Liver (tissue), 9 donors: ENCODE measurements around the gene IQGAP2. TPM values are rescaled to one million over a fixed set of nuclear protein-coding genes. Genes with fewer than 3 reads are reported as not detected.

Experiments used
- DNase-seq: peaks from one replicate; pipeline ENCODE4 v3.0.0-alpha.2; 2017; ENCODE audit warnings: low spot score
- H3K27ac ChIP-seq, 2 donors: one replicate each; pipeline ENCODE4 v1.7.0; 2013; ENCODE audit warnings: inconsistent platforms in 2 of 2, low read length in 2 of 2, control low read depth in 1 of 2, low read depth in 1 of 2, mild to moderate bottlenecking in 1 of 2
- H3K27me3 ChIP-seq, 4 donors: one replicate each; pipeline versions ENCODE4 v1.6.1 to v1.7.0; 2013; ENCODE audit warnings: low read length in 3 of 4, inconsistent platforms in 1 of 4, mild to moderate bottlenecking in 1 of 4, moderate library complexity in 1 of 4; ENCODE audit not compliant: control insufficient read depth in 4 of 4, insufficient read depth in 4 of 4
- H3K36me3 ChIP-seq, 4 donors: one replicate each; pipeline versions ENCODE4 v1.6.1 to v1.7.0; 2013; ENCODE audit warnings: low read length in 3 of 4, mild to moderate bottlenecking in 3 of 4, low read depth in 1 of 4, moderate library complexity in 1 of 4; ENCODE audit not compliant: control insufficient read depth in 4 of 4, insufficient read depth in 3 of 4
- H3K4me1 ChIP-seq, 4 donors: one replicate each; pipeline versions ENCODE4 v1.6.1 to v1.7.0; 2013; ENCODE audit warnings: low read length in 3 of 4, mild to moderate bottlenecking in 3 of 4, moderate library complexity in 1 of 4; ENCODE audit not compliant: control insufficient read depth in 4 of 4, insufficient read depth in 4 of 4
- H3K4me3 ChIP-seq, 3 donors: one replicate each; pipeline versions ENCODE4 v1.6.1 to v1.7.0; 2013; ENCODE audit warnings: low read length in 3 of 3, control low read depth in 1 of 3, low read depth in 1 of 3, mild to moderate bottlenecking in 1 of 3
- H3K9ac ChIP-seq, 2 donors: one replicate each; pipeline ENCODE4 v1.7.0; 2013; ENCODE audit warnings: low read length in 2 of 2, mild to moderate bottlenecking in 2 of 2, moderate library complexity in 2 of 2, control low read depth in 1 of 2, low read depth in 1 of 2
- H3K9me3 ChIP-seq, 4 donors: one replicate each; pipeline versions ENCODE4 v1.6.1 to v1.7.0; 2013; ENCODE audit warnings: low read length in 3 of 4; ENCODE audit not compliant: control insufficient read depth in 4 of 4
- ATF3 ChIP-seq: IDR thresholded peaks from 2 replicates; pipeline ENCODE4 v1.6.1; 2016; ENCODE audit warnings: antibody characterized with exemption
- CTCF ChIP-seq: fragments of 150-350 bp; IDR thresholded peaks from 2 replicates; pipeline ENCODE4 v1.5.1; 2017; ENCODE audit warnings: improper control_type of control experiment, low read depth, low read length; ENCODE audit not compliant: missing input control
- EGR1 ChIP-seq, 2 donors: IDR thresholded peaks; 2 replicates each; pipeline ENCODE4 v1.6.1; 2016 to 2018; ENCODE audit warnings: antibody characterized with exemption in 2 of 2, low read depth in 2 of 2
- FOXA1 ChIP-seq: IDR thresholded peaks from 2 replicates; pipeline ENCODE4 v1.6.1; 2016; ENCODE audit warnings: antibody characterized with exemption
- FOXA2 ChIP-seq: IDR thresholded peaks from 2 replicates; pipeline ENCODE4 v1.6.1; 2016; ENCODE audit warnings: antibody characterized with exemption
- GABPA ChIP-seq, 2 donors: IDR thresholded peaks in 1 of 2; conservative IDR thresholded peaks in 1 of 2; 2 replicates each; pipeline ENCODE4 v1.6.1; 2016; ENCODE audit warnings: antibody characterized with exemption in 2 of 2, mild to moderate bottlenecking in 1 of 2, moderate library complexity in 1 of 2
- HNF4A ChIP-seq, 2 donors: conservative IDR thresholded peaks; 2 replicates each; pipeline ENCODE4 v1.6.1; 2016; ENCODE audit warnings: antibody characterized with exemption in 2 of 2, mild to moderate bottlenecking in 2 of 2
- HNF4G ChIP-seq: IDR thresholded peaks from 2 replicates; pipeline ENCODE4 v1.6.1; 2016; ENCODE audit warnings: antibody characterized with exemption
- JUND ChIP-seq, 2 donors: IDR thresholded peaks; 2 replicates each; pipeline ENCODE4 v1.6.1; 2016; ENCODE audit warnings: antibody characterized with exemption in 2 of 2
- MAX ChIP-seq: IDR thresholded peaks from 2 replicates; pipeline ENCODE4 v1.6.1; 2016; ENCODE audit warnings: antibody characterized with exemption
- NR2F2 ChIP-seq: IDR thresholded peaks from 2 replicates; pipeline ENCODE4 v1.6.1; 2016; ENCODE audit warnings: antibody characterized with exemption
- RAD21 ChIP-seq, 2 donors: IDR thresholded peaks; 2 replicates each; pipeline ENCODE4 v1.6.1; 2016; ENCODE audit warnings: antibody characterized with exemption in 2 of 2, mild to moderate bottlenecking in 2 of 2
- REST ChIP-seq: IDR thresholded peaks from 2 replicates; pipeline ENCODE4 v1.6.1; 2016; ENCODE audit warnings: antibody characterized with exemption, mild to moderate bottlenecking
- RXRA ChIP-seq, 2 donors: IDR thresholded peaks; 2 replicates each; pipeline ENCODE4 v1.6.1; 2017 to 2018; ENCODE audit warnings: antibody characterized with exemption in 2 of 2, mild to moderate bottlenecking in 1 of 2
- SP1 ChIP-seq: IDR thresholded peaks from 2 replicates; pipeline ENCODE4 v1.6.1; 2018; ENCODE audit warnings: antibody characterized with exemption, mild to moderate bottlenecking
- TAF1 ChIP-seq: conservative IDR thresholded peaks from 2 replicates; pipeline ENCODE4 v1.6.1; 2016; ENCODE audit warnings: antibody characterized with exemption, mild to moderate bottlenecking
- YY1 ChIP-seq: IDR thresholded peaks from 2 replicates; pipeline ENCODE4 v1.6.1; 2016; ENCODE audit warnings: antibody characterized with exemption, mild to moderate bottlenecking
- WGBS: extraction: QIAGEN DNeasy Blood & Tissue Kit; methylation state at CpG from one replicate; pipeline ENCODE4 v1.1.7; 2013; 5-methylcytosine and 5-hydroxymethylcytosine counted together
- polyA plus RNA-seq, 2 donors: library from polyadenylated mRNA; stranded (reverse) in 1 of 2; unstranded in 1 of 2; fragments of 200-250 nt in 1 of 2; fragments of >200 nt in 1 of 2; fragmentation: Nextera tagmentation in 1 of 2; extraction: Ambion mirVana in 1 of 2; gene quantifications; one replicate each; pipeline versions ENCODE4 v1.2.1 to v1.2.3, GENCODE V29; 2013 to 2015
- total RNA-seq, 2 donors: library from RNA; depleted of rRNA; stranded (reverse); fragments of >200 nt; gene quantifications; one replicate each; pipeline ENCODE4 v1.2.3, GENCODE V29; 2014
- TF ChIP-seq, protein P1 (sequence below): IDR thresholded peaks from 2 replicates; pipeline ENCODE4 v1.6.1; 2016; ENCODE audit warnings: antibody characterized with exemption
- donor health status: healthy.
- donor health status: healthy.
- donor health status: healthy.
- donor health status: healthy.
- donor health status: healthy.

The IQGAP2 gene
- total and polyA plus RNA-seq, 4 donors, result 41.5 to 205 (median 102) TPM

DNA sequence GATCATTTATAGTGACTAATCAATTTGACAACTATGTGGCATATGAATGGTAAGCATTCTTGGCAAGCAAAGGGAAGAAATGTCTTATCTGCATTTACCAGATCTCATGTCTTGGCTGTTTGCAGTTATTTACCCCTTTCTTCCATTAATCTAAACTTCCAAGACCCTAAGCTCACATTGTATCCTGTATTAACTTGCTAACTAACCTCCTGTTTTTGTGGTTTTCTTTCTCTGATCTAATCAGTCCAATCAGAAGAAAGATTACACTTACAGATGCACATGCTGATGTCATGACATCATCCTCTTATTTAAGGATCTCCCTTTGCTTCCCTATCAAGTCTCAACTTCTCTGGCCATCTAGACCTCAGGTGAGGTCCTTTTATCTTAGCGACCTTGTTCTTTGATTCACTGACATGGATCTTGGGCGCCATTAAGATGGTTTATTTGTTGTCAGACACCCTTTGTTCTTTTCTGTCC lies 124.6 kb downstream of the IQGAP2 start:
- H3K27ac ChIP-seq, result no peak overlapping the region
- H3K9ac ChIP-seq, result no peak overlapping the region
- no peaks in the 10 kb centered on the region for H3K9me3 ChIP-seq
- H3K27me3 ChIP-seq, result no peaks in the 10 kb centered on the region
- DNase-seq, result no peak
- no peak overlapping the region for H3K4me3 ChIP-seq
- peaks cover 0 to 19% (median 6%) of the 10 kb centered on the region in 4 donors for H3K4me1 ChIP-seq
- TF ChIP-seq YY1, result no peak
- no peak for TF ChIP-seq MAX
- TF ChIP-seq RXRA (IDR thresholded peaks at IDR 0.05), result no peak
- TF ChIP-seq GABPA (IDR thresholded peaks at IDR 0.05 in 1 of 2, conservative IDR thresholded peaks at IDR 0.05 in 1 of 2), result no peak
- no peak for TF ChIP-seq CTCF
- TF ChIP-seq NR2F2, result no peak
- no peak for TF ChIP-seq SP1
- no peak for TF ChIP-seq FOXA2
- TF ChIP-seq FOXA1, result no peak
- TF ChIP-seq JUND (IDR thresholded peaks at IDR 0.05), result no peak
- no peak for TF ChIP-seq EGR1 (IDR thresholded peaks at IDR 0.05; ENCODE audit: low read depth in 2 of 2)
- H3K36me3 ChIP-seq, result no peaks in the 10 kb centered on the region
- WGBS, result 92% methylated on average over 2 of the region's 2 CpGs

- DNase-seq, result no peak
- H3K27me3 ChIP-seq, result no peaks in the 10 kb centered on the region
- peaks cover 0 to 13% (median 0%) of the 10 kb centered on the region in 4 donors for H3K4me1 ChIP-seq
- H3K9ac ChIP-seq, result no peak overlapping the region
- WGBS, result 96% methylated on average over 2 of the region's 2 CpGs
- no peak for TF ChIP-seq HNF4A (conservative IDR thresholded peaks at IDR 0.05)
- no peak for TF ChIP-seq FOXA1
- TF ChIP-seq MAX, result no peak
- TF ChIP-seq REST, result no peak
- no peak for TF ChIP-seq HNF4G
- no peak for TF ChIP-seq FOXA2
- no peak for TF ChIP-seq EGR1 (IDR thresholded peaks at IDR 0.05; ENCODE audit: low read depth in 2 of 2)
- no peak for TF ChIP-seq NR2F2
- no peak for TF ChIP-seq CTCF
- TF ChIP-seq, protein P1, sequence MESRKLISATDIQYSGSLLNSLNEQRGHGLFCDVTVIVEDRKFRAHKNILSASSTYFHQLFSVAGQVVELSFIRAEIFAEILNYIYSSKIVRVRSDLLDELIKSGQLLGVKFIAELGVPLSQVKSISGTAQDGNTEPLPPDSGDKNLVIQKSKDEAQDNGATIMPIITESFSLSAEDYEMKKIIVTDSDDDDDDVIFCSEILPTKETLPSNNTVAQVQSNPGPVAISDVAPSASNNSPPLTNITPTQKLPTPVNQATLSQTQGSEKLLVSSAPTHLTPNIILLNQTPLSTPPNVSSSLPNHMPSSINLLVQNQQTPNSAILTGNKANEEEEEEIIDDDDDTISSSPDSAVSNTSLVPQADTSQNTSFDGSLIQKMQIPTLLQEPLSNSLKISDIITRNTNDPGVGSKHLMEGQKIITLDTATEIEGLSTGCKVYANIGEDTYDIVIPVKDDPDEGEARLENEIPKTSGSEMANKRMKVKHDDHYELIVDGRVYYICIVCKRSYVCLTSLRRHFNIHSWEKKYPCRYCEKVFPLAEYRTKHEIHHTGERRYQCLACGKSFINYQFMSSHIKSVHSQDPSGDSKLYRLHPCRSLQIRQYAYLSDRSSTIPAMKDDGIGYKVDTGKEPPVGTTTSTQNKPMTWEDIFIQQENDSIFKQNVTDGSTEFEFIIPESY, result no peak
- TF ChIP-seq SP1, result no peak
- no peak for TF ChIP-seq RAD21 (IDR thresholded peaks at IDR 0.05)
- TF ChIP-seq RXRA (IDR thresholded peaks at IDR 0.05), result no peak
- no peak for TF ChIP-seq TAF1
- no peak for TF ChIP-seq ATF3
- no peak for TF ChIP-seq JUND (IDR thresholded peaks at IDR 0.05)
- TF ChIP-seq YY1, result no peak
- no peak for TF ChIP-seq GABPA (IDR thresholded peaks at IDR 0.05 in 1 of 2, conservative IDR thresholded peaks at IDR 0.05 in 1 of 2)
- no peaks in the 10 kb centered on the region for H3K9me3 ChIP-seq
- H3K4me3 ChIP-seq, result no peak overlapping the region
- H3K36me3 ChIP-seq, result no peaks in the 10 kb centered on the region
- no peak overlapping the region for H3K27ac ChIP-seq
Measured at GRCh38 chr5:76528547-76529331, 125.7 kb downstream of the IQGAP2 start.
